Type B pancreatic cell (in vitro differentiated cells): ENCODE measurements around the gene SCP2. TPM values are rescaled to one million over a fixed set of nuclear protein-coding genes. Genes with fewer than 3 reads are reported as not detected.

Experiments
- DNase-seq: peaks from one replicate; pipeline ENCODE4 v3.0.0; 2021; ENCODE audit warnings: mixed read lengths; ENCODE audit not compliant: unreplicated experiment; ENCODE audit errors: extremely low spot score
- H3K27ac Mint-ChIP-seq: 2 replicates; pipeline ENCODE4 v1.8.0; 2021; ENCODE audit warnings: mild to moderate bottlenecking, mixed read lengths
- H3K27me3 Mint-ChIP-seq: 2 replicates; pipeline ENCODE4 v1.8.0; 2021; ENCODE audit warnings: mixed read lengths
- H3K36me3 Mint-ChIP-seq: 2 replicates; pipeline ENCODE4 v1.8.0; 2021; ENCODE audit warnings: mixed read lengths
- H3K4me1 Mint-ChIP-seq: one replicate; pipeline ENCODE4 v1.8.0; 2021; ENCODE audit warnings: mixed read lengths; ENCODE audit not compliant: unreplicated experiment
- H3K4me3 Mint-ChIP-seq: 2 replicates; pipeline ENCODE4 v1.8.0; 2021; ENCODE audit warnings: mild to moderate bottlenecking, mixed read lengths
- H3K9me3 Mint-ChIP-seq: 2 replicates; pipeline ENCODE4 v1.8.0; 2021; ENCODE audit warnings: mixed read lengths
- CTCF ChIP-seq: fragments of 200-600 bp; sonication (generic); conservative IDR thresholded peaks from 2 replicates; pipeline ENCODE4 v1.5.0; 2021; ENCODE audit warnings: antibody characterized with exemption, mild to moderate bottlenecking
- total RNA-seq: library from RNA; stranded (reverse); gene quantifications from 2 replicates; pipeline ENCODE4 v1.2.1, GENCODE V29; 2021; ENCODE audit warnings: low replicate concordance

SCP2 gene
- total RNA-seq, 1 donor from 2014 or later = 108 TPM

- Mint-ChIP-seq H3K27me3 (peaks cover 64% of the 10 kb centered on the region), H3K36me3 (no peaks in the 10 kb centered on the region), H3K4me3 (peak overlapping the region; percentile 79), H3K27ac (no peak overlapping the region), H3K9me3 (no peaks in the 10 kb centered on the region), H3K4me1 (peaks cover 5% of the 10 kb centered on the region)
- no peak for TF ChIP-seq CTCF
- peak; percentile 62 for DNase-seq
Observed at GRCh38 chr1:53062708-53063591, 135.9 kb downstream of the SCP2 start.

GRCh38 chr1:53063744-53064515, 136.9 kb downstream of the SCP2 start:
- DNase-seq = no peak
- no peak for TF ChIP-seq CTCF
- Mint-ChIP-seq H3K4me1 (peaks cover 5% of the 10 kb centered on the region), H3K27me3 (peaks cover 57% of the 10 kb centered on the region), H3K36me3 (no peaks in the 10 kb centered on the region), H3K9me3 (no peaks in the 10 kb centered on the region), H3K4me3 (peak overlapping the region; percentile 78), H3K27ac (no peak overlapping the region)

GRCh38 chr1:53065391-53065790, 138.3 kb downstream of the SCP2 start:
- H3K27ac Mint-ChIP-seq = no peak overlapping the region
- H3K36me3 Mint-ChIP-seq = no peaks in the 10 kb centered on the region
- TF ChIP-seq CTCF = no peak
- peaks cover 42% of the 10 kb centered on the region for H3K27me3 Mint-ChIP-seq
- no peak for DNase-seq
- H3K4me3 Mint-ChIP-seq = no peak overlapping the region
- no peaks in the 10 kb centered on the region for H3K9me3 Mint-ChIP-seq
- H3K4me1 Mint-ChIP-seq = peaks cover 5% of the 10 kb centered on the region

GRCh38 chr1:53066488-53066887, 139.4 kb downstream of the SCP2 start:
- Mint-ChIP-seq H3K4me1 (peaks cover 5% of the 10 kb centered on the region), H3K27me3 (peaks cover 31% of the 10 kb centered on the region), H3K27ac (no peak overlapping the region), H3K36me3 (no peaks in the 10 kb centered on the region), H3K4me3 (no peak overlapping the region), H3K9me3 (no peaks in the 10 kb centered on the region)
- TF ChIP-seq CTCF = no peak
- no peak for DNase-seq

GRCh38 chr1:53066891-53067738, 140.0 kb downstream of the SCP2 start:
- Mint-ChIP-seq H3K36me3 (no peaks in the 10 kb centered on the region), H3K4me3 (no peak overlapping the region), H3K27ac (no peak overlapping the region), H3K27me3 (peaks cover 28% of the 10 kb centered on the region), H3K9me3 (no peaks in the 10 kb centered on the region), H3K4me1 (peaks cover 5% of the 10 kb centered on the region)
- TF ChIP-seq CTCF = no peak
- peak; percentile 58 for DNase-seq
